ENCODE measurements around the gene CSNK2A1. TPM values are rescaled to one million over a fixed set of nuclear protein-coding genes. Genes with fewer than 3 reads are reported as not detected.

Gene CSNK2A1
- polyA plus RNA-seq, 1 donor from 2014 or later, result 56.8 TPM

DNA sequence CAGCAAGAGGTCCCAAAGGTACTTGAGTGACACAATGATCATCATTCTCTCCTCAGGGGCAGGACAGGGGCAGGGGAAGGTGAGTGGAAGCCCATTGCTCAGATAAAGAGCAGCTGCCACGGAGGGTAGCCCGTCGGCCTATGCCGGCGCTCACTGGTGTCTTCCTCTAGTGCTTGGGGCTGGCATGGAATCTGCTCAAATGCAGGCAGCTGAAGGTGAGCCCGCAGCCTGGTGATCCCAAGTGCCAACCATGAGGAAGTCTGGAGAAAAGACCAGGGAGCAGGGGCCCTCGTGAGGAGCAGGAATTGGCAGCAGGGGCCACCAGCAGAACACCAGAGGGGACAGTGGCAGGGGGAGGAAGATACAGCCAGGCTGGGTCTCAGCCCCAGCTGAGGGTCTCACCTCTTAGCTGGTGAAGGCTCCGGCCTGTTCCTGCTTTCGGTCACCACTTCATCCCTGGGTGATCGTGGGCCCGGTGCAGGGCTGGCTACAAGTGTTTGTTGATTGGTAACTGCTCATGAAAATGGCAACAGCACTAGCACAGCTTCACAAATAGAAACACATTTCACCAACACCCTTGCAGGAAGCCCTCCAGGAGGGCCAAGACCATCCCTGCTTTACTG is 110.8 kb downstream of the CSNK2A1 start:
- Mint-ChIP-seq H3K4me3 (peak overlapping the region in 3 of 4 donors; percentile 26 to 89 (median 86)), H3K9me3 (no peaks in the 10 kb centered on the region), H3K27me3 (no peaks in the 10 kb centered on the region), H3K36me3 (peaks cover 4% of the 10 kb centered on the region), H3K27ac (peak overlapping the region; percentile 20 to 98 (median 94)), H3K4me1 (peaks cover 20 to 27% (median 22%) of the 10 kb centered on the region in 3 donors)

DNA sequence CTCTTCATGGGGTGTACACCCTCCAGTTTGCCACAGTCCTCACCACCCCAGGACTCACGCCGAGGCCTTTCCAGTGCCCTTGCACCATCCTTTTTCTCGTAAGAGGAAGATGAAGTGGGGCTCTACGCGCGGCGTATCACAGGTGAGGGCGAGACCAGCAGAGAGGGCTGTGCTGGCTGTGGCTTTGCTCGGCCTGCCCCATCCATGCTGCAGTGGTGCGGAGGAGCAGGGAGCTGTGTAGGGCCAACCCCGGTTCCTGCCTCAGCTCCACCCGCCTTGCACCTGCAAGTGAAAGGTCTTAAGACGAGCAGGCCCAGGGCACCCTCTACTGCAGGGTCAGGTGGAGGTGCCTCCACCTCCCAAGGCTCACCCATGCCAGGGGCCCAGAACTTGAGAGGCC is 111.4 kb downstream of the CSNK2A1 start:
- peaks cover 14 to 22% (median 16%) of the 10 kb centered on the region in 3 donors for H3K4me1 Mint-ChIP-seq
- no peaks in the 10 kb centered on the region for H3K9me3 Mint-ChIP-seq
- H3K27ac Mint-ChIP-seq, result no peak overlapping the region
- H3K27me3 Mint-ChIP-seq, result no peaks in the 10 kb centered on the region
- peaks cover 4% of the 10 kb centered on the region for H3K36me3 Mint-ChIP-seq
- H3K4me3 Mint-ChIP-seq, result peak overlapping the region in 1 of 4 donors; percentile 72

DNA sequence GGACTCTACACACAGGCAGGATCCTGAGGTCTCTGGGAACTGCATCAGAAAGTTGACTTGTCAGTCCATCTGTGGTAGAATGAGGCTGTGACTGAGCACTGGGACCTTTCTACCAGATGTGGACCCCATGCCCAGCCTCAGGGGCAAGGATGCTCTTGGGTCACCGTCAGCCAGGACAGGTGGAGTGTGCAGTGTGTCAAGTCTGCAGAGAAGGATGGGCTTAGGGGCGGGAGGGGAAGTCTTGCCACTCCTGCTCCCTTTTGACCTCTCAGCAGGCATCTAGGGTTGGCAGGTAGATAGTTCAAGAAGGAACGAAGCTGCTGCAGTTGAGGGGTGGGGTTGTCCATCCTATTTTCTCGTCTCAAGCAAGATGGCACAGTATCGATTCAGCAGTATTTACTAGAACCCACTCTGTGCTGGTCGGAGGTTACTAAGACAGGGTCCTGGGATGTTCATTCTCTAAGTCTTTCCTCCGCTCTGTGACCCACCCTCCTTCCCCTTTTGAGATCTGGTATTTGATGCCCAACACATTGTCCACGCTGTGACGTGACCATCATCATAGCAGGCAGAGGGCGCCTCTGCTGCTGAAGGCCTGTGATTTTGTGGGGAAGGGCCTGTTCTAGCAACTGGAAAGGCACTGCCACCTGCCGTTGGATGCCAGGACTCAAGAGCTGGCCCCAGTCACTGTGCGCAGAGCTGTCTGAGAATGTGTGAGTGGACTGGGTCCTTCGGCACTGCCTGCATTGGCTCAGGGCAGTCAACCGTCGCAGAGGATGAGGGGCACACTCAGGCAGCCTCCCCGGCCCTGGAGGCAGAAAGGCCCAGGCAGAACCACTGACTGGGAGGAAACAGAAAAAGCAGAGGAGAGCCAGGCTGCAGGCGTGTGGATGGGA is 112.3 kb downstream of the CSNK2A1 start:
- H3K4me1 Mint-ChIP-seq, result peaks cover 11 to 19% (median 14%) of the 10 kb centered on the region in 3 donors
- peak overlapping the region in 1 of 4 donors; percentile 73 for H3K4me3 Mint-ChIP-seq
- H3K27ac Mint-ChIP-seq, result peak overlapping the region in 2 of 3 donors; percentile 80 to 84
- H3K9me3 Mint-ChIP-seq, result no peaks in the 10 kb centered on the region
- no peaks in the 10 kb centered on the region for H3K27me3 Mint-ChIP-seq
- peaks cover 7% of the 10 kb centered on the region for H3K36me3 Mint-ChIP-seq

DNA sequence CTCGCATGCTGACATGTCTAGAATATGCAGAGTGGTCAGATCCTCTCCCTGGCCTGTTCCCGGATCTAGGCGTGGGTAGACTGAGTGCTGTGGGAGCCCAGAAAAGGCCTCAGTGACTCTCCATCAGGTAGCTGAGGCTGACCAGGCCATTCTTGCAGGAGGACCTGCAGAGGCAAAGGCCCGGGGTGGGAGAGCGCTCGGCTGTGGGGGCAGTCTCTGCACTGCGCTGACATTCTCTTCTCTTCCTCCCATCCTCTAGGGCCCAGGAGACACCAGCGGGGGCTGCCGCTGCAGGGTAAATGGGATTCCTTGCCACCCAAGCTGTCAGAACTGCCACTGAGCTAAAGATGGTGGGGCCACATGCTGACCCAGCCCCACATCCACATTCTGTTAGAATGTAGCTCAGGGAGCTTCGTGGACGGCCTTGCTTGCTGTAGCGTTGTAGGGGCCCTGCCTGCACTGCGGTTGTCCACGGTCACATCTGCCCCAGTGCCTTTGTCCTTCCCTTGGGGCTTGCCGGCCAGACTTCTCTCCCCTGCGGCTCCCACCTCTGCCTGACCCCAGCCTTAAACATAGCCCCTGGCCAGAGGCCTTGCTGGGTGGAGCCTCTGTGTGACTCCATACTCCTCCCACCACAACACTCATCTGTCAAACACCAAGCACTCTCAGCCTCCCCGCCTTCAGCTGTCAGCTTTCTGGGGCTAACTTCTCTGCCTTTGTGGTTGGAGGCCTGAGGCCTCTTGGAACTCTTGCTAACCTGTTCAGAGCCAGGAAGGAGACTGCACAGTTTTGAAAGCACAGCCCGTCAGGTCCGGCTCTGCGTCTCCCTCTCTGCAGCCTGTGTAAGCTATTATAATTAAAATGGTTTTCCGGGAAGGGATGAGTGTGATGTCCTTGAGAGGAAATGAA is 113.2 kb downstream of the CSNK2A1 start:
- peak overlapping the region in 1 of 3 donors; percentile 59 for H3K27ac Mint-ChIP-seq
- no peaks in the 10 kb centered on the region for H3K27me3 Mint-ChIP-seq
- H3K9me3 Mint-ChIP-seq, result no peaks in the 10 kb centered on the region
- peaks cover 8 to 19% (median 11%) of the 10 kb centered on the region in 3 donors for H3K4me1 Mint-ChIP-seq
- no peak overlapping the region for H3K4me3 Mint-ChIP-seq
- H3K36me3 Mint-ChIP-seq, result peaks cover 9% of the 10 kb centered on the region

DNA sequence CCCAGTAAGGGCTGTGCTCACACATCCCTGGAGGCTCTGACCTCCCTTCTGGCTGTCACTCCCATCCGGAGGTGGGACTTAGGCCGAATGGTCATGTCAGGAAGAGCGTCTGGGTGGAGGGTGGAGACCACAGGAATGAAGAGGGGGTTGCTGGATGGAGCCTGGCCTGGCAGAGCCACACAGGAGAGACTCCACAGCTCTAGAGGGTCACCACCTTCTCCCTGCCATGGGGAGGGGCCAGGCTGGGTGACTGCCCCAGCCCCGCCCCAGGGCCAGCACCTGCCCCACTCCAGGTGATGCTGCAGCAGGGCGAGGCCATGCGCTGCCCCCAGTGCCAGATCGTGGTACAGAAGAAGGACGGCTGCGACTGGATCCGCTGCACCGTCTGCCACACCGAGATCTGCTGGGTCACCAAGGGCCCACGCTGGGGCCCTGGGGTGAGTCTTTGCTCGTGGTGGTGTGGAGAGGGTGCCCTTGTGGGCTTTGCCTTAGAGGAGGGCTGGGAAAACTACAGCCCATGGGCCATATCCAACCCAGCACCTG is 114.9 kb downstream of the CSNK2A1 start:
- H3K27me3 Mint-ChIP-seq, result no peaks in the 10 kb centered on the region
- H3K4me3 Mint-ChIP-seq, result no peak overlapping the region
- H3K4me1 Mint-ChIP-seq, result peaks cover 7 to 10% (median 9%) of the 10 kb centered on the region in 3 donors
- H3K36me3 Mint-ChIP-seq, result peaks cover 8% of the 10 kb centered on the region
- H3K27ac Mint-ChIP-seq, result no peak overlapping the region
- H3K9me3 Mint-ChIP-seq, result no peaks in the 10 kb centered on the region

DNA sequence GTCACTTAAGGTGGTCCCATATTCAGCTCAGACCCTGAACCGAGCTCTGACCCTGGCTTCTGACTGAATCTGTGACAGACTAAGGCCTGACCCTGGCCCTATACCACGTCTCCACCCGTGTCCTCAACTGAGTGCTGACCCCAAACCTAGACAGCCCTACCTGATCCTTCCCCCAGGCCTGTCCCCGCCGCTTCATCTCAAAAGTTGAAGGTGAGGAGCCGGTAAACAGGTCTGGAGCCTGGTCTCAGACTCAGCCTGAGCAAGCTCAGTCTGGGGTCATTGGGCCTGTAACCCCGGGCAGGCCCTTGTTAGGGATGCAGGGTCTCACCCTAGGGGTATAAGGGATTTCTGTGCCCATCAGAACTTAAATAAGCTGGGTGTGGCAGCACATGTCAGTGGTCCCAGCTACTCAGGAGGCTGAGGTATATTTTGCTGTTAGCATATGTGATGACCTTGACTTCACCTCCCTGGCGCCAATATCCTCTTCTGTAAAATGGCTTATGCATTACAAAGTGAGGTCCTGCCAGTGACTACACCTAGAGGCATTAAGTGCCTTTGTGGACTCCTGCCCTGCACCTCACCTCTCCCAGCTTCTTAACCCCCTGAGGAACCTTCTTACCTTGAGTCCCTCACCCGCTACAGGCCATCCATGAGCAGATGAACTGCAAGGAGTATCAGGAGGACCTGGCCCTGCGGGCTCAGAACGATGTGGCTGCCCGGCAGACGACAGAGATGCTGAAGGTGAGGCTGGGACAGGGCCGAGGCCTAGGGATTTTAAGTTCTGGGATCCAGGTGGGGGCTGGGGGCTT is 115.5 kb downstream of the CSNK2A1 start:
- Mint-ChIP-seq H3K27me3 (no peaks in the 10 kb centered on the region), H3K4me1 (peaks cover under 1 to 3% (median 2%) of the 10 kb centered on the region in 3 donors), H3K9me3 (no peaks in the 10 kb centered on the region), H3K36me3 (peaks cover 8% of the 10 kb centered on the region), H3K27ac (no peak overlapping the region), H3K4me3 (peak overlapping the region in 1 of 4 donors; percentile 59)

DNA sequence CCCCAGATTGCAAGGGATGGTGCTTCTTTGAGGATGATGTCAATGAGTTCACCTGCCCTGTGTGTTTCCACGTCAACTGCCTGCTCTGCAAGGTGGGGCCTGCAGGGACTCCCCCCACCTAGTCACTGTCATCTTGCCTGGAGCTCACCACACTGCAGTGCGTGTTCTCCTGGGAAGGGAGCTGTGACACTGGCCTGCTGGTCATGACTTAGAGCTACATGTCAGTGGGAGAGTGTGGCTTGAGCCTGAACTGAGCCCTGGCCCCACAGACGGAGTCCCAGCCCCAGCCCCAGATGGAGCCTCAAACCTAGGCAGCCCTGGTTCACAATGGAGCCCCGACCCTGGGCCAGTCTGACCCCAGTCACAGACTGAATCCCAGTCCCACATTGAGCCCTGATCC is 116.2 kb downstream of the CSNK2A1 start:
- Mint-ChIP-seq H3K4me1 (peaks cover 0 to 2% (median 2%) of the 10 kb centered on the region in 3 donors), H3K36me3 (peaks cover 8% of the 10 kb centered on the region), H3K27me3 (no peaks in the 10 kb centered on the region), H3K9me3 (no peaks in the 10 kb centered on the region), H3K27ac (no peak overlapping the region), H3K4me3 (no peak overlapping the region)

DNA sequence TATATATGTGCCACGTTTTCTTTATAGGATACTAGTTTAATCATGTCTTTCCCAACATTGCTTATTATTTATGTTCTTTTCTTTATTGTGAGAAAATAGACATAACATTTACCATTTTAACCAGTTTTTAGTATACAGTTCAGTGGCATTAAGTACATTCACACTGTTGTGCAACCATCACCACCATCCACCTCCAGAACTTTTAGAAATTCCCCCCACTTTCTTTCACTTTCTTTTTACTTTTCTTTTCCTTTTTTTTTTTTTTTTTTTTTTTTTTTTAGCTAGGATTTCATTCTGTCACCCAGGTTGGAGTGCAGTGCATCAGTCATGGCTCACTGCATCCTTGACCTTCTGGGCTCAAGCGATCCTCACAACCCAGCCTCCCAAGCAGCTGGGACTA is 117.0 kb downstream of the CSNK2A1 start:
- H3K36me3 Mint-ChIP-seq, result peaks cover 8% of the 10 kb centered on the region

More for the DNA sequence above, 117.0 kb downstream of the CSNK2A1 start:
- H3K27ac Mint-ChIP-seq, result peak overlapping the region in 1 of 3 donors; percentile 76
- no peaks in the 10 kb centered on the region for H3K9me3 Mint-ChIP-seq
- no peak overlapping the region for H3K4me3 Mint-ChIP-seq
- H3K4me1 Mint-ChIP-seq, result peaks cover 0 to 2% (median 1%) of the 10 kb centered on the region in 3 donors
- no peaks in the 10 kb centered on the region for H3K27me3 Mint-ChIP-seq

Other genes starting within 250 kb of the CSNK2A1 start
- gene ZCCHC3, start 246.2 kb downstream of the CSNK2A1 start, polyA plus RNA-seq, result 16.7 TPM
- 1.9 TPM for gene SOX12, start 218.2 kb downstream of the CSNK2A1 start, polyA plus RNA-seq
- 6.2 TPM for gene NRSN2, start 196.7 kb downstream of the CSNK2A1 start, polyA plus RNA-seq
- gene TRIB3, start 163.0 kb downstream of the CSNK2A1 start, polyA plus RNA-seq, result 20.1 TPM
- gene RBCK1, start 135.5 kb downstream of the CSNK2A1 start, polyA plus RNA-seq, result 107 TPM
- 19.0 TPM for gene TBC1D20, start 81.3 kb downstream of the CSNK2A1 start, polyA plus RNA-seq
- gene TCF15, start 66.5 kb upstream of the CSNK2A1 start, polyA plus RNA-seq, result not detected
- 5.5 TPM for gene SRXN1, start 109.4 kb upstream of the CSNK2A1 start, polyA plus RNA-seq
- gene SCRT2, start 132.0 kb upstream of the CSNK2A1 start, polyA plus RNA-seq, result not detected
- not detected for gene SLC52A3, start 224.7 kb upstream of the CSNK2A1 start, polyA plus RNA-seq